ENCODE results near the gene IGSF23. TPM values are rescaled to one million over a fixed set of nuclear protein-coding genes. Genes with fewer than 3 reads are reported as not detected.

The IGSF23 gene
- total RNA-seq, 4 donors from 2014 or later: not detected

DNA sequence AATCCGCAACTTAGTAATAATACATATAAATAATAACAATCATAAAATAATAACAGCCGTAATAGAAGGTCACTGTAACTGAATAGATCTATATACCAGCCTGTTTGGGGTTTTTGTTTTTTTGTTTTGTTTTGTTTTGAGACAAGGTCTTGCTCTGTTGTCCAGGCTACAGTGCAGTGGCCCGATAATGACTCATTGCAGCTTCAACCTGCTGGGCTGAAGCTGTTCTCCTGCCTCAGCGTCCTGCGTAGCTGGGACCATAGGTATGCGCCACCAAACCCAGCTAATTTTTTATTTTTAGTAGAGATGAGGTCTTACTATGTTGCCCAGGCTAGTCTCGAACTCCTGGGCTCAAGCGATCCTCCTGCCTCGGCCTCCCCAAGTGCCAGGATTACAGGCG is 950 bp downstream of the IGSF23 start:
- ATAC-seq (ENCODE audit: low FRiP score): no peak
- TF ChIP-seq, protein P1, sequence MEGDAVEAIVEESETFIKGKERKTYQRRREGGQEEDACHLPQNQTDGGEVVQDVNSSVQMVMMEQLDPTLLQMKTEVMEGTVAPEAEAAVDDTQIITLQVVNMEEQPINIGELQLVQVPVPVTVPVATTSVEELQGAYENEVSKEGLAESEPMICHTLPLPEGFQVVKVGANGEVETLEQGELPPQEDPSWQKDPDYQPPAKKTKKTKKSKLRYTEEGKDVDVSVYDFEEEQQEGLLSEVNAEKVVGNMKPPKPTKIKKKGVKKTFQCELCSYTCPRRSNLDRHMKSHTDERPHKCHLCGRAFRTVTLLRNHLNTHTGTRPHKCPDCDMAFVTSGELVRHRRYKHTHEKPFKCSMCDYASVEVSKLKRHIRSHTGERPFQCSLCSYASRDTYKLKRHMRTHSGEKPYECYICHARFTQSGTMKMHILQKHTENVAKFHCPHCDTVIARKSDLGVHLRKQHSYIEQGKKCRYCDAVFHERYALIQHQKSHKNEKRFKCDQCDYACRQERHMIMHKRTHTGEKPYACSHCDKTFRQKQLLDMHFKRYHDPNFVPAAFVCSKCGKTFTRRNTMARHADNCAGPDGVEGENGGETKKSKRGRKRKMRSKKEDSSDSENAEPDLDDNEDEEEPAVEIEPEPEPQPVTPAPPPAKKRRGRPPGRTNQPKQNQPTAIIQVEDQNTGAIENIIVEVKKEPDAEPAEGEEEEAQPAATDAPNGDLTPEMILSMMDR (IDR thresholded peaks at IDR 0.05): no peak
- DNase-seq (ENCODE audit: low spot score): no peak

DNA sequence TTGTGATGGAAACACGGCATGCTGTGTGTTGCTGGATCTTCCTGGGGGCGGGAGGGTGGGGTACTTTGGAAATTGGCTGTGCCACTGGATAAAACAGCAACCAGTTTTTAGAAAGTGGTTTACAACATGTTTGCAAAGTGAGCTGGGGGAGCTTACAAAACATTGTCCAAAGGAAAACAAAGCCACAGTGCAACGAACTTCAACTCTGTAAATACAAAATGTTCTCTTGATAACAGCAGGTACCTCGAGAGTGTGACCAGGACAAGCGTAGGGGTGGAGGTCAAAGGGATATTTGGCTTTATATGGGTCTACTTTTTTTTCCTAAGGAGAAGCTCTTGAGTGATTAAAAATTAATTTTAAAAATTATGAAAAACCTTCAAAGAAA is 2.5 kb downstream of the IGSF23 start:
- TF ChIP-seq, protein P1 (IDR thresholded peaks at IDR 0.05): no peak
- no peak for DNase-seq (ENCODE audit: low spot score)
- ATAC-seq (ENCODE audit: low FRiP score): no peak

DNA sequence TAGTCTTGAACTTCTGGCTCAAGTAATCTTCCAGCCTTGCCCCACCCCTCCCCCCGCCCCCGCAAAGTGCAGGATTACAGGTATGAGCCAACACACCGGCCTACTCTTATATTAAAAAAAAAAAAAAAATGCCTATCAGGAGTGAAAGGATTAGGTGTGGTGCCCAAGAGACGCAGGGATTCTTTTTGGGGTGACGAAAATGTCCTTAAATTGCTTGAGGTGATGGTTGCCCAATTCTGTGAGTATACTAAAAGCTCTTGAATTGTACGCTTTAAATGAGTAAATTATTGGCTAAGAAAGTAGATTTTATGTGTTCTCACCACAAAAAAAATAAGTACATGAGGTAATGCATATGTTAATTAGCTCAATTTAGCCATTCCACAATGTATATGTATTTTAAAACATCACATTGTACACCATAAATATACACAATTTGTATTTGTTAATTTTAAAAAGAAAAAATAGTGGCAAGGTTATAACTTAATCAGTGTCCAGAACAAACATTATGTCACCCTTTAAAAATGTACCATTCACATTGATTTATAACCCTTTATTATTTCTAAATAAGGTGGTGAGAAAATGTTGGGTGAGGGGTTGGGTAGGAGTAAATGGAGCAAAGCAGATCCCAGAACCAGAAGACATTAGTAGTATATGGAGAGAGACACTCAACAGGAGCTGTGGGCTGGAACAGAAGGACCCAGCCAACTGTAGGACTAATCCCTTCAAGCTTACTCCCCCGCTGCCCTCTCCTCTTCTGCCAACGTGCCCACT is 3.9 kb downstream of the IGSF23 start:
- ATAC-seq (ENCODE audit: low FRiP score): no peak
- TF ChIP-seq, protein P1 (IDR thresholded peaks at IDR 0.05): no peak

DNA sequence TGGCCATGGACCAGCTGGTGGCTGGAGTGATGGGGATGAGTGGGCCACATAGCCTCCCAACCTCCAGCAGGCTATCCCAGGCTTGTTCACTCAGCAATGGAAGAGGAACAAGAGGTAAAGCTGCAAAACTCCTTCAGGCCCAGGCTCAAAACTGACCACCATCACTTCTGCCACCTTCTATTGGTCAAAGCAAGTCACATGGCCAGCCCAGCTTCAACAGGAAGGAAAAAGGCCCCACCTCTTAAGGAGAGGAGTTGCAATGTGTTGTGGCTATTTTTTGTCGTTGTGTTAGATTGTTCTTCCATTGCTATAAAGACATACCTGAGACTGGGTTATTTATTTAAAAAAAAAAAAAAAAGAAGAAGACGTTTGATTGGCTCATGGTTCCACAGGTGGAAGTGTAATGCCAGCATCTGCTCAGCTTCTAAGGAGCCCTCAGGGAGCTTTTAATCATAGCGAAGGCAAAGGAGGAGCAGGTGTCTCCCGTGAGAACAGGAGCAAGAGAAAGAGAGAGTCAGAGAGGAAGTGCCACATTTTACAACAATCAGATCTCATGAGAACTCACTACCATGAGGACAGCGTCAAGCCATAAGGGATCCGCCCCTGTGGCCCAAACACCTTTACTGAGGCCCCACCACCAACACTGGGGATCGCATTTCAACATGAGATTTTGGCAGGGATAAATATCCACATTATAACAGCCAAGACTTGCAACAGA is 5.4 kb downstream of the IGSF23 start:
- TF ChIP-seq, protein P1 (IDR thresholded peaks at IDR 0.05): no peak
- ATAC-seq (ENCODE audit: low FRiP score): no peak
- DNase-seq (ENCODE audit: low spot score): no peak

More for the DNA sequence above, 3.9 kb downstream of the IGSF23 start:
- DNase-seq (ENCODE audit: low spot score): no peak

DNA sequence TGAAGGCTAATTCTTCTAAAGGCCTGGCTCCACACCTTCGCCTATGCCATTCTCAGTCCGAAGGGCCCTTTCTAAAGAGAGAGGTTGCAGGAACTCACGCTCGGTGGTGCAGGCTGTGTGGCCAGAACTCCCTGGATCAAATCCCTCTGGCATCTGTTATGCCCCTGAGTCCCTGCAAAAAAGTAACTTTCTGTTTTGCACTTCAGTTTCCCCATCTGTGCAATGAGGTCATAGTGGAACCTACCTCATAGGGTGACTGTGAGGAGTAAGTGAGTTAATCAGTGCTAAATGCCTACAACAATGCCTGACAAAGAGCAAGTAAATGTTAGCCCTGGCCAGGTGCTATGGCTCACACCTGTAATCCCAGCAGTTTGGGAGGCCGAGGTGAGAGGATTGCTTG is 7.3 kb downstream of the IGSF23 start:
- no peak for ATAC-seq (ENCODE audit: low FRiP score)
- DNase-seq (ENCODE audit: low spot score): no peak
- TF ChIP-seq, protein P1 (IDR thresholded peaks at IDR 0.05): no peak

DNA sequence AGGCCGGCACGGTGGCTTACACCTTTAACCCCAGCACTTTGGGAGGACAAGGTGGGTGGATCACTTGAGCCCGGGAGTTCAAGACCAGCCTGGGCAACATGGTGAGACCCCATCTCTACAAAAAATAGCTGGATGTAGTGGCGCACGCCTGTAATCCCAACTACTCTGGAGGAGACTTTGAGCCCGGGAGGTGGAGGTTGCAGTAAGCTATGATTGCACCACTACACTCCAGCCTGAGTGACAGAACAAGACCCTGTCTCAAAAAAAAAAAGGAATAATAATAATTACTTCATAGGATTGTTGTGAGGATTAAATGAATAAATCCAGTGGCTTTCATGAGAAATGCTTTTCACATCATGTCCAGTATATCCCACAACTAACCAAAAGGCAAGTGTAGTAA is 8.0 kb downstream of the IGSF23 start:
- no peak for ATAC-seq (ENCODE audit: low FRiP score)
- DNase-seq (ENCODE audit: low spot score): no peak
- TF ChIP-seq, protein P1 (IDR thresholded peaks at IDR 0.05): no peak

DNA sequence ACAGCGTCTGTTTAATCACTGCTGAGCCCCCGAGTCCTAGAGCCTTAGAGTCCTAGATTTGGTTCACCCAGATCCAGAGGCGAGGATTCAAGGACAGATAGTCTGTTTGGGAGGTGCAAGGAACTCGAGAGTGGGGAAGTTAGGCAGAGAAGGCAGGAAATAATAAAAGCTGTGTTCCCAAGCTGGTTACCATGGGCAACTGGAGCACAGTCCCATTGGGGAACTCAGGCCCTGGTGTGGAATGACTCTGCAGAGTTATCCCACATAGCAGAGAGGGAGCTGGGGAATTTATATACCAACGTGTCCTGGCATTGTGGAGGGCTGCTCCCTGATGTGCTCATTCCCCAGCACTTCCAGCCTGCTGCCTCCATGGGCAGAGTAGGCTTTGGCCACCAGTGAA is 9.7 kb downstream of the IGSF23 start:
- no peak for DNase-seq (ENCODE audit: low spot score)

More for the DNA sequence above, 9.7 kb downstream of the IGSF23 start:
- TF ChIP-seq, protein P1 (IDR thresholded peaks at IDR 0.05): no peak
- no peak for ATAC-seq (ENCODE audit: low FRiP score)

Measured in omental fat pad (tissue), 4 donors.